Iris pigment epithelial cell (primary cell): ENCODE results near the gene SCFD2.
"Not testable (repeated sequence)": the region's sequence is repeated elsewhere in the genome, so short reads cannot be mapped to it uniquely, and the experiment has no call there.

ENCODE experiments used
- DNase-seq: peaks from one replicate; pipeline ENCODE4 v3.0.0-alpha.2; 2011; ENCODE audit warnings: low read depth

The SCFD2 gene

DNA sequence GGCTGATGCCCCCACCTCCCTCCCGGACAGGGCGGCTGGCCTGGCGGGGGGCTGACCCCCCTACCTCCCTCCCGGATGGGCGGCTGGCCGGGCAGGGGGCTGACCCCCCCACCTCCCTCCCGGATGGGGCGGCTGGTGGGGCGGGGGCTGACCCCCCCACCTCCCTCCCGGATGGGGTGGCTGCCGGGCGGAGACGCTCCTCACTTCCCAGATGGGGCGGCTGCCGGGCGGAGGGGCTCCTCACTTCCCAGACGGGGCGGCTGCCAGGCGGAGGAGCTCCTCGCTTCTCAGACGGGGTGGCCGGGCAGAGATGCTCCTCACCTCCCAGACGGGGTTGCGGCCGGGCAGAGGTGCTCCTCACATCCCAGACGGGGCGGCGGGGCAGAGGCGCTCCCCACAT is 127.5 kb downstream of the SCFD2 start:
- DNase-seq: not testable (repeated sequence)

DNA sequence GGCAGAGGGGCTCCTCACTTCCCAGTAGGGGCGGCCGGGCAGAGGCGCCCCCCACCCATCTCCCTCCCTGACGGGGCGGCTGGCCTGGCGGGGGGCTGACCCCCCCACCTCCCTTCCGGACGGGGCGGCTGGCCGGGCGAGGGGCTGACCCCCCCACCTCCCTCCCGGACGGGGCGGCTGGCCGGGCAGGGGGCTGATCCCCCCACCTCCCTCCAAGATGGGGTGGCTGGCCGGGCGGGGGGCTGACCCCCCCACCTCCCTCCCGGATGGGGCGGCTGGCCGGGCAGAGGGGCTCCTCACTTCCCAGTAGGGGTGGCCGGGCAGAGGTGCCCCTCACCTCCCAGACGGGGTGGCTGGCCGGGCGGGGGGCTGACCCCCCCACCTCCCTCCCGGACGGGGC is 128.1 kb downstream of the SCFD2 start:
- DNase-seq: not testable (repeated sequence)

- DNase-seq: not testable (repeated sequence)
Measured at GRCh38 chr4:53236624-53237023, 129.2 kb downstream of the SCFD2 start.

DNA sequence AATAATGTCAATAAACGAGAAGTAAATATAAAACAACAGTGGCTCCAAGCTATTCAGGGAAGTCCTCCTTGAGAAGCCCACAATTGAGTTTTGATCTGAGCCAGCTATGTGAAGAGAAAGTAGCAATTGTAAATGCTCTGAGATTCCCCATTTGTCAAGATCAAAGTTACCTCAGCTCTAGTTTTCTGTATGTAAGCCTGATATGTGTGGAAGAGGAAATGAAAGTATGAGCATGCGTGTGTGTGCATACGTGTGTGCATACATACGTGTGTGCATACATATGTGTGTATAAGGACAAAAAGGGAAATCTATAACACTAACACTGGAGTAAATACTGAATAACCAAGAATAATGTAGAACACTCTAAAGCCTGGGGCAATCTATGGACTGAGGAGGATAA is 130.3 kb downstream of the SCFD2 start:
- no peak for DNase-seq

GRCh38 chr4:53234669-53235068 is 131.2 kb downstream of the SCFD2 start:
- no peak for DNase-seq

DNA sequence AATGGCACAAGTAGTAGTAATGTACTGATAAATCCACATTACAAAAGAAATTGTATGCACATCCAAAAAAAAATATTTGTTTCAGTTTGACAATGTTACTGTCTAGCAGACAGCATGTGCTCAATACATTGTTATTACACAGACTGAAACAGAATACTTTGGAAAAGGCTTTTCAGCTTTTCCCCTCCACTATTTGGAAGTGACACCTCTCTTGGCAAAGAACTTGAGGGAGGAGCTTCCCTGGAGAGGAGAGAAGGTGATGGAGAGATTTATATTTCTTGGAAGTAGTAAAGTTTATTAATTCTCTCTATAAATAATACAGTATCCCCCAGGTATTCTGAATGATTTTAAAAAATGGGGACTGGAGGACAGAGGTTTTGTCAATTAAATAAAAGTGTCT is 131.8 kb downstream of the SCFD2 start:
- no peak for DNase-seq

DNA sequence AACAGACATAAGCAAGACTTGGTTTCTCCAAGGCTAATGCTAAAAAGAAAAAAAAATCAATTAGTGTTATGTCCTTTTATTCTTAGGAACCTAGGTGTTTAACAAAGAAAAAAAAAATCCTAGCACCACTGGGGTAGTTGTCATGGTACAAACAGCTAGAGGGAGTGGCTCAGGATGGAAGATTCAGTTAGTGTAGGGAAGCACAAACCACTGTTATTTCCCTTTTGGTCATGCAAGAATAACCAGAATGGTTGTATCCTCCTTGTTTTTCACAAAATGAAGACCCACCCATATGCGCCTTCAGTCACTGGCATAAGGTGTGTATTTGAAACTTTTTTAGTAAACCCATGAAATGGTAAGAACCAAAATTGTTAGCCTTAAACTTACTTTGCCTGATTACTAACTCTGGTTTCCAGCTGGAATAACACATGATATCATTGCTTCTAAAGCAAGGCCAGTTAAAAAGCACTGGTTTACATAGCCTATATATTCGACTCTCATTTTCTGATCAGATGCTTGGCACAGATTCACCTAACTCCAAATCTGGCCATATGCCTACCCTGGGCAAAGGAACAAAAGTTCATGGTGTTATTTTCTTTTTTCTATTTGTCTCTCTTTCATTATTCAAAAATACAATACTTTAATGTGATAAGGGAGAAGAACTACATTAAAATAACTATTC is 132.6 kb downstream of the SCFD2 start:
- DNase-seq: peak; percentile 12

GRCh38 chr4:53232371-53232770 is 133.5 kb downstream of the SCFD2 start:
- DNase-seq: no peak

DNA sequence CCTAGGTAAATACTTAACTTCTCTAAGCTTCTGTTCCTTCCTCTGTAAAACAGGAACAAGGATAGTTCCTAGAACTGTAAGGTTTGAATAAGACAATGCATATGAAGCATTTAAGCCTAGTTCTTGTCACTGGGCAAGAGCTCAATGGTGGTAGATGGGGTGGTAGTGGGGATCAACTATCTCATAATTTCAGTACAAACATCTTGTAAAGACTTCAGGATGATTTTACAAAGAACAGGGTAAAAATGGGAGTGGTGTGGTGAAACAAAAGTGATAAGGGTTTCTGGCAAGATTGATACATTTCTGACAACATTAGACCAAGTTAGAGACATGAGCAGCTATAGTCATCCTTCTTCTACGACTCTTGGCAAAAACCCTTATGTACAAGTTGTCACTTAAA is 137.8 kb downstream of the SCFD2 start:
- no peak for DNase-seq

- no peak for DNase-seq
Measured at GRCh38 chr4:53227451-53227850, 138.4 kb downstream of the SCFD2 start.

GRCh38 chr4:53221832-53222480 is 143.9 kb downstream of the SCFD2 start:
- DNase-seq: peak; percentile 23

- not testable (repeated sequence) for DNase-seq
Measured at GRCh38 chr4:53219148-53219547, 146.7 kb downstream of the SCFD2 start.

DNA sequence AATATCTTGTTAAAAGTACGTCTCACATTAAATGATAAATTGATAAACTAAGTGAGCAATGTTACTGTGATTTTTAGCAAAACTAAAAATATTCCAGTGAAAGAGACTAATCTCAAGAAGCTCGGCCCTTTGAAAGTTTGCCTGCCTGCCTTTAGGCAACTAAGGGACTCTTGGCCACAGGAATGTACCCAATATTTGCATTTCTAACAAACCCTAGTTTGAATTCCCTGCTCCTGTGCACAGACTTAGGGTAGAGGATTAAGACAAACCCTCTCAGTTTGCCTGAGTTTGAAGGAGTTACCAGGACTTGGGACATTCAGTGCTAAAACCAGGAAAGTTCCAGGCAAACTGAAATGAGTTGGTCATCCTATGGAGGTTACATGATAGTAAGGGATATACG is 157.1 kb downstream of the SCFD2 start:
- no peak for DNase-seq

- DNase-seq: no peak
Measured at GRCh38 chr4:53205970-53206369, 159.9 kb downstream of the SCFD2 start.

- no peak for DNase-seq
Measured at GRCh38 chr4:53199356-53199755, 166.5 kb downstream of the SCFD2 start.

DNA sequence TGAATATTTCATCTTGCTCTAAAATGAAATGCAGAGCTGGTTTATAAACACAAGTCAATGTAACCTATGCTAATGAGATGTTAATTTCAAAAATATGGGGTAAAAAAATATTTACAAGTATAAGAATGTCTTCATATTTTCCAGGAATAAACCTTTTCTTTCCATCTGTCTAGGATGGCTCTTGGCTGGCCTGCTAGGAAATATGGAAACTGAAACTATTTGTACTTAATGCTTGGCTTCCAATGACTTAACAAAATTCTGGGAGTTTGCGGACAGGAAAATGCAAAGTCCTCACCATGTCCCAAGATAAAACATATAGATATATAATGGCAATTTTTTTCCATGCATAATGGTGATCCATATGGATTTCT is 168.1 kb downstream of the SCFD2 start:
- no peak for DNase-seq

DNA sequence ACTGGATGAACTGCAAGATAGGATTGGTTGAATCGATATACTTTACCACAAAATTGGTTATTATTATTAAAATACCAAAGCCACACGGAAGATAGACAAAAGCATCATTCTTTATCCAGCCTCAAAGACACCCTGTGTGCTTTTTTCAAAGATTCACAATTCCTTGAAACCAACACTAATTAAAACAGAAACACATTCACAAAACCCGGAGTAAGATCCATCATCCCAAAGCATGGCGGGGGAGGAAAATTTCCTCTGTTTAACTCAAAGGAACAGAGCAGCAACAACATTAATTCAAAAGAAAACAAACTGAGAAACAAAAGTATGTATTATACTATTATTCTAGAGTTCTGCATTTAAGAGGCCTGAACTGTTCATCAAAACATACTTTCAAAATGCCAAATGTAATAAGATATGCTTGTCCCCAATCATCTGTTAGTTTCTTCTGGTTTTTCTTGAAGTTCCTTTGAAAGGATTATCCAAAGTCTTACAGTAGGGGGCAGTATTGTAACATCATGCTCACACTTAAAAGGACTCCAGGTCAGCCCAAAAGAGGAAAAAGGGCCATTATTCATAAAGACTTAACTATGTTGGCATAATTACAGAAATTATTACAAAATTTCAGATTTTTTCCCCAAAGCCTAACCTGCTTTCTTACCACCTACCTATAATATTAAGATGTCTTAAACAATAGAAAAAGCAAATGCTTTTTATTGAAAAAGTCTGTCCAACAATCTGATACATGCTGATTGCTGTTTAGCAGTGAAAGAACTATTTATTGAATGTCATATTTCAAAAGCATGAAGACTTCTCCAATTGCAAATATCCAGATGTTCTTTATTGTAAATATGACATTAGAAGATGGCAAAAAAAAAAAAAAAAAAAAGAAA is 168.7 kb downstream of the SCFD2 start:
- DNase-seq: peak; percentile 92

DNA sequence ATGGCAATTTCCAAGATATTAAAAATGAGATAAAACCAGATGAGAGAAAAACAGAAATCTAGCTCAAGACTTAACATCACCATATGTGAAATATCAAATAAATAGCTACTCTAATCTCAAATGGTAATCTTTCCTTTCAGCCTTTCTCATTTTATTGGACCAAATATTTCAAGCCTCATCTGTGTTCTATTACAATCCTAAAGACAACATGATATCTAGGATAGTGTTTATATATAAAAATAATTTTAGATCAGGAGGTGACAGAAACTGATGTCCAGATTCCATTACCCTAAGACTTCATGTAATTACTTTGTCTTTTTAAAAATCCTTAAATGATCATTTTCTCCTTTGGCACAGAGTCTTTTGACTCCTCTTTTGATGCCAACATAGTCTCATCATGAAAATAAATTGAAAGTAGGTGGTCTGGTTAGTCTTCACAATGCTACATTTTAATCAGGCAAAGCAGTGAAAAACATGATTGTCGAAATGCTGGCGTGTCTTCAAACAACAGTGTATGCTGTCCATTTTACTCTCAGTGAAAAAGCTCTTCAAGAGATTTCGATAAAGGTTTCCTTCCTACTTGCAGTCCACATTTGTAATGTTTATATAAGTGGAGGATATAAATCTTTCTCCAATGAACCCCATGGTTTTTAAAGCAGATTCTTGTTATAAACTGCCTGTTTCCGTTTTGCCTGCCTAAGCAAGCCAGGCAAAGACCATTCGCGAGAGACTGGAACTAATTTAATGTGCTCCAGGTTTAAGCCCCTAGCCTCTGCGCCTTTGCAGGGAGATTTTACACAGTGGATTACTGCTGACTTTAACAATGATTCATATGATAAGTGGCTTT is 169.8 kb downstream of the SCFD2 start:
- peak; percentile 44 for DNase-seq

DNA sequence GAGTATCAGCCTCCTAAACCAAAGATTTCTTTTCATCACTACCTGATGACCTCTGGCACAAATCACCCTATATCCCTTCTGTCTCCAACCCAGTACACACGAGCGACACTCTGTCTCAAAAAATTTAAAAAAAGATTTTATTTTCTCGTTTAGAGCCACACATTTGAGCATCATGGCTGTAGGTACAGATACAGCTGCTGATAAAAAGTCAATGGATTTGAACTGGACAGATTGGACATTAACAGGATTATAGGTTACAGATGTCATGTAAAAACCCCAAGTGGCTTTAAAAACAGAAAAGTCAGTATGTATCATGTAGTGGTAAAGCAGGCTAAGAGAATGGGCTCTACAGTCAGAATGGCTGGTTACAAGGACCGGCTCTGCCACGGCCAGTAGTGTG is 171.1 kb downstream of the SCFD2 start:
- no peak for DNase-seq

GRCh38 chr4:53193111-53193510 is 172.8 kb downstream of the SCFD2 start:
- DNase-seq: peak; percentile 83

GRCh38 chr4:53192496-53192895 is 173.4 kb downstream of the SCFD2 start:
- DNase-seq: peak; percentile 55

GRCh38 chr4:53191997-53192396 is 173.9 kb downstream of the SCFD2 start:
- no peak for DNase-seq
